HCT116 (cell line): ENCODE data around the gene MAP3K7CL. TPM values are rescaled to one million over a fixed set of nuclear protein-coding genes. Genes with fewer than 3 reads are reported as not detected.

Source experiments
- ATAC-seq: fragments of 200-7000 bp; cut with Tn5 transposase; 2 replicates; pipeline ENCODE4 v1.9.1; 2020; ENCODE audit warnings: mild to moderate bottlenecking, moderate library complexity
- BruUV-seq: library from RNA; stranded (reverse); fragments of 400-500 nt; replicated peaks from 2 replicates; lab custom pipeline; 2021; lab: Mats Ljungman, UMichigan
- CTCF ChIA-PET: fragments of 300-600 bp; sonication (Branson Sonifier 250); formaldehyde crosslinking; loops from one replicate; lab custom pipeline; 2021; ENCODE audit warnings: antibody characterized with exemption; lab: Charles Lee
- POLR2A ChIA-PET: fragments of 300-600, 350-600 bp; sonication (Branson Sonifier 250); formaldehyde crosslinking; loops from one replicate; lab custom pipeline; 2021; ENCODE audit warnings: antibody characterized with exemption; lab: Charles Lee
- RAD21 ChIA-PET, 2 experiments: fragments of 300-600 bp; sonication (Branson Sonifier 250); formaldehyde crosslinking; loops; one replicate each; lab custom pipeline; 2023; ENCODE audit warnings: low total read pairs in 2 of 2; ENCODE audit not compliant: uncharacterized antibody in 2 of 2, unreplicated experiment in 2 of 2, low non-redundant PET in 1 of 2; lab: Charles Lee
- DNase-seq: peaks from one replicate; pipeline ENCODE4 v3.0.0-alpha.2; 2010; ENCODE audit warnings: low read depth, low spot score
- H2AFZ ChIP-seq: fragments of 200-600 bp; shearing (Covaris generic), sonication (generic); 2 replicates; pipeline ENCODE4 v1.6.1; 2017; ENCODE audit warnings: low read depth, mixed run types, mixed read lengths, antibody characterized with exemption, low read length; ENCODE audit not compliant: poor library complexity, severe bottlenecking
- H3K27ac ChIP-seq: 2 replicates; pipeline ENCODE4 v1.5.1; 2012; ENCODE audit warnings: low read depth, low read length
- H3K27me3 ChIP-seq: fragments of 200-600 bp; sonication (generic); 2 replicates; pipeline ENCODE4 v1.6.1; 2016; ENCODE audit warnings: mixed run types, low read length, mixed read lengths; ENCODE audit not compliant: insufficient read depth
- H3K36me3 ChIP-seq, 2 experiments: fragments of 200-500 bp in 1 of 2; fragments of 200-600 bp in 1 of 2; sonication (Bioruptor generic) in 1 of 2; sonication (generic) in 1 of 2; 2 replicates each; pipeline versions ENCODE4 v1.5.1 to v1.6.1; 2014 to 2016; ENCODE audit warnings: low read length in 2 of 2, inconsistent platforms in 1 of 2, mixed read lengths in 1 of 2, mixed run types in 1 of 2; ENCODE audit not compliant: insufficient read depth in 2 of 2, control insufficient read depth in 1 of 2
- H3K4me1 ChIP-seq, 2 experiments: fragments of 200-600 bp in 1 of 2; sonication (generic) in 1 of 2; 2 replicates each; pipeline versions ENCODE4 v1.5.1 to v1.6.1; 2012 to 2017; ENCODE audit warnings: low read length in 2 of 2, inconsistent platforms in 1 of 2, mild to moderate bottlenecking in 1 of 2, mixed read lengths in 1 of 2, mixed run types in 1 of 2, moderate library complexity in 1 of 2; ENCODE audit not compliant: insufficient read depth in 2 of 2, control insufficient read depth in 1 of 2
- H3K4me2 ChIP-seq: fragments of 200-600 bp; sonication (generic); 2 replicates; pipeline ENCODE4 v1.6.1; 2017; ENCODE audit warnings: mixed run types, low read length, mixed read lengths
- H3K4me3 ChIP-seq, 2 experiments: fragments of 200-600 bp in 1 of 2; sonication (generic) in 1 of 2; replicated peaks in 1 of 2; 2 replicates each; pipeline ENCODE4 v1.5.1; 2011 to 2016; ENCODE audit warnings: low read length in 2 of 2, control low read depth in 1 of 2, low read depth in 1 of 2, mild to moderate bottlenecking in 1 of 2, mixed read lengths in 1 of 2, mixed run types in 1 of 2
- H3K79me2 ChIP-seq: fragments of 200-600 bp; sonication (generic); 2 replicates; pipeline ENCODE4 v1.6.1; 2017; ENCODE audit warnings: mild to moderate bottlenecking, mixed run types, low read length, moderate library complexity, mixed read lengths; ENCODE audit not compliant: insufficient read depth
- H3K9ac ChIP-seq: fragments of 200-600 bp; sonication (generic); 2 replicates; pipeline ENCODE4 v1.6.1; 2016; ENCODE audit warnings: low read length, mixed read lengths
- H3K9me2 ChIP-seq: fragments of 200-600 bp; sonication (generic), shearing (Covaris generic); 2 replicates; pipeline ENCODE4 v1.6.1; 2017; ENCODE audit warnings: mixed run types, mild to moderate bottlenecking, moderate library complexity; ENCODE audit not compliant: insufficient read depth
- H3K9me3 ChIP-seq, 2 experiments: fragments of 200-500 bp in 1 of 2; fragments of 200-600 bp in 1 of 2; sonication (Bioruptor generic) in 1 of 2; sonication (generic) in 1 of 2; 2 replicates each; pipeline ENCODE4 v1.6.1; 2014 to 2017; ENCODE audit warnings: low read length in 2 of 2, mixed read lengths in 2 of 2, inconsistent platforms in 1 of 2, low read depth in 1 of 2, mild to moderate bottlenecking in 1 of 2, mixed run types in 1 of 2, moderate library complexity in 1 of 2; ENCODE audit not compliant: control insufficient read depth in 1 of 2, insufficient read depth in 1 of 2
- H4K20me1 ChIP-seq: fragments of 200-600 bp; sonication (generic), shearing (Covaris generic); 2 replicates; pipeline ENCODE4 v1.6.1; 2017; ENCODE audit warnings: mixed run types, mild to moderate bottlenecking, moderate library complexity; ENCODE audit not compliant: insufficient read depth
- ATF3 ChIP-seq: IDR thresholded peaks from 2 replicates; pipeline ENCODE4 v1.6.1; 2012
- CBX3 ChIP-seq: IDR thresholded peaks from 2 replicates; pipeline ENCODE4 v1.6.1; 2012; ENCODE audit warnings: low read depth
- CEBPB ChIP-seq: IDR thresholded peaks from 2 replicates; pipeline ENCODE4 v1.6.1; 2012; ENCODE audit warnings: low read depth
- CTCF ChIP-seq, 3 experiments: fragments of 200-600 bp in 1 of 3; sonication (generic) in 1 of 3; IDR thresholded peaks in 2 of 3; conservative IDR thresholded peaks in 1 of 3; 2 replicates each; pipeline ENCODE4 v1.5.1; 2012 to 2017; ENCODE audit warnings: low read depth in 2 of 3, low read length in 2 of 3, antibody characterized with exemption in 1 of 3, borderline replicate concordance in 1 of 3, control low read depth in 1 of 3, mild to moderate bottlenecking in 1 of 3, mixed read lengths in 1 of 3, mixed run types in 1 of 3, moderate library complexity in 1 of 3; ENCODE audit not compliant: insufficient read depth in 1 of 3
- EGR1 ChIP-seq: IDR thresholded peaks from 2 replicates; pipeline ENCODE4 v1.6.1; 2012; ENCODE audit warnings: low read depth
- ELF1 ChIP-seq: IDR thresholded peaks from 2 replicates; pipeline ENCODE4 v1.6.1; 2012; ENCODE audit warnings: low read depth, borderline replicate concordance
- EZH2 ChIP-seq: fragments of 200-600 bp; sonication (generic); IDR thresholded peaks from 2 replicates; pipeline ENCODE4 v1.6.1; 2017; ENCODE audit warnings: antibody characterized with exemption, mixed run types
- FOSL1 ChIP-seq: IDR thresholded peaks from 2 replicates; pipeline ENCODE4 v1.6.1; 2012; ENCODE audit warnings: low read depth
- JUND ChIP-seq: IDR thresholded peaks from 2 replicates; pipeline ENCODE4 v1.6.1; 2012
- POLR2A ChIP-seq: IDR thresholded peaks from 2 replicates; pipeline ENCODE4 v1.7.0; 2011; ENCODE audit warnings: borderline replicate concordance; ENCODE audit not compliant: insufficient read depth, insufficient read length; ENCODE audit errors: extremely low read depth
- POLR2AphosphoS5 ChIP-seq: IDR thresholded peaks from 2 replicates; pipeline ENCODE4 v1.6.1; 2011; ENCODE audit warnings: mild to moderate bottlenecking, low read depth, low read length, moderate library complexity
- REST ChIP-seq: IDR thresholded peaks from 2 replicates; pipeline ENCODE4 v1.6.1; 2012; ENCODE audit warnings: low read depth
- SIN3A ChIP-seq: IDR thresholded peaks from 2 replicates; pipeline ENCODE4 v1.6.1; 2012; ENCODE audit warnings: low read depth
- SP1 ChIP-seq: IDR thresholded peaks from 2 replicates; pipeline ENCODE4 v1.6.1; 2012; ENCODE audit warnings: low read depth
- SRF ChIP-seq: IDR thresholded peaks from 2 replicates; pipeline ENCODE4 v1.6.1; 2012; ENCODE audit warnings: low read depth
- TCF7L2 ChIP-seq: IDR thresholded peaks from 2 replicates; pipeline ENCODE4 v1.7.0; 2011; ENCODE audit warnings: borderline replicate concordance, inconsistent platforms; ENCODE audit not compliant: insufficient read depth, insufficient read length; ENCODE audit errors: extremely low read depth
- YY1 ChIP-seq: IDR thresholded peaks from 2 replicates; pipeline ENCODE4 v1.6.1; 2011; ENCODE audit warnings: low read length, low read depth, moderate library complexity, mild to moderate bottlenecking; ENCODE audit not compliant: insufficient replicate concordance; ENCODE audit errors: extremely low read depth
- ZFX ChIP-seq: fragments of 450-650 bp; IDR thresholded peaks from 2 replicates; pipeline ENCODE4 v1.6.1; 2017
- ZNF274 ChIP-seq: fragments of 200-500 bp; sonication (Bioruptor generic); IDR thresholded peaks from 2 replicates; pipeline ENCODE4 v1.6.1; 2014; ENCODE audit warnings: mild to moderate bottlenecking, low read depth, low read length, inconsistent platforms
- intact Hi-C: fragments of 100-400 bp; cut with micrococcal nuclease; formaldehyde crosslinking; loops from 2 replicates; pipeline ENCODE4 v1.10.0; 2022
- total RNA-seq: library from RNA; stranded (reverse); gene quantifications from one replicate; pipeline ENCODE4 v1.2.1, GENCODE V29; 2021; ENCODE audit not compliant: unreplicated experiment

MAP3K7CL gene
- total RNA-seq, 1 experiment from 2014 or later, result 0.57 TPM

GRCh38 chr21:29125191-29125590 lies 5.3 kb upstream of the MAP3K7CL start:
- no peak for TF ChIP-seq SIN3A
- TF ChIP-seq ELF1, result no peak
- no peak for TF ChIP-seq SRF
- TF ChIP-seq ZFX, result no peak
- TF ChIP-seq YY1, result no peak
- no peak for TF ChIP-seq EGR1
- TF ChIP-seq ZNF274, result no peak
- TF ChIP-seq SP1, result no peak
- no peak for TF ChIP-seq CEBPB
- no peak for TF ChIP-seq POLR2A
- TF ChIP-seq TCF7L2, result no peak
- TF ChIP-seq POLR2AphosphoS5, result no peak
- TF ChIP-seq FOSL1, result no peak
- TF ChIP-seq, all 23 proteins: peak for 0
- no peaks in the 10 kb centered on the region for H3K36me3 ChIP-seq
- no peak for ATAC-seq
- BruUV-seq, result no TSS peak
- no peak overlapping the region for H2AFZ ChIP-seq
- no peaks in the 10 kb centered on the region for H3K9me3 ChIP-seq
- CTCF ChIA-PET, result no interaction called here
- intact Hi-C loops, result no loop called here
- DNase-seq, result no peak
- no peak overlapping the region for H3K4me2 ChIP-seq
- no peak overlapping the region for H3K4me3 ChIP-seq
- no peaks in the 10 kb centered on the region for H3K27me3 ChIP-seq
- RAD21 ChIA-PET, result no interaction called here
- H3K9me2 ChIP-seq, result no peaks in the 10 kb centered on the region
- POLR2A ChIA-PET, result no interaction called here
- no peaks in the 10 kb centered on the region for H4K20me1 ChIP-seq
- no peaks in the 10 kb centered on the region for H3K79me2 ChIP-seq
- no peak overlapping the region for H3K27ac ChIP-seq
- H3K4me1 ChIP-seq, result no peaks in the 10 kb centered on the region
- H3K9ac ChIP-seq, result no peak overlapping the region

- Histone ChIP-seq H3K27ac (no peak overlapping the region), H3K9me3 (no peaks in the 10 kb centered on the region), H3K9ac (no peak overlapping the region), H3K4me1 (no peaks in the 10 kb centered on the region), H3K36me3 (no peaks in the 10 kb centered on the region), H3K4me2 (no peak overlapping the region), H3K27me3 (no peaks in the 10 kb centered on the region), H4K20me1 (no peaks in the 10 kb centered on the region), H2AFZ (no peak overlapping the region), H3K79me2 (no peaks in the 10 kb centered on the region), H3K9me2 (no peaks in the 10 kb centered on the region), H3K4me3 (no peak overlapping the region)
- no TSS peak for BruUV-seq
- ChIA-PET POLR2A (no interaction called here), CTCF (no interaction called here), RAD21 (no interaction called here)
- intact Hi-C loops, result no loop called here
- DNase-seq (no peak), ATAC-seq (no peak)
- TF ChIP-seq SIN3A (no peak), POLR2AphosphoS5 (no peak), FOSL1 (no peak), REST (no peak), ATF3 (no peak), CTCF (IDR thresholded peaks at IDR 0.05 in 2 of 3, conservative IDR thresholded peaks at IDR 0.05 in 1 of 3; ENCODE audit: borderline replicate concordance in 1 of 3, insufficient read depth in 1 of 3, low read depth in 2 of 3, low read length in 2 of 3) (no peak), JUND (no peak), YY1 (no peak), EZH2 (no peak), CBX3 (no peak)
Observed at GRCh38 chr21:29125979-29126378, 4.5 kb upstream of the MAP3K7CL start.
